ENCODE data around the gene NRXN3. TPM values are rescaled to one million over a fixed set of nuclear protein-coding genes. Genes with fewer than 3 reads are reported as not detected.

NRXN3 gene
- total and polyA plus RNA-seq, 2 experiments from 2014 or later: 1.0 to 1.8 TPM

DNA sequence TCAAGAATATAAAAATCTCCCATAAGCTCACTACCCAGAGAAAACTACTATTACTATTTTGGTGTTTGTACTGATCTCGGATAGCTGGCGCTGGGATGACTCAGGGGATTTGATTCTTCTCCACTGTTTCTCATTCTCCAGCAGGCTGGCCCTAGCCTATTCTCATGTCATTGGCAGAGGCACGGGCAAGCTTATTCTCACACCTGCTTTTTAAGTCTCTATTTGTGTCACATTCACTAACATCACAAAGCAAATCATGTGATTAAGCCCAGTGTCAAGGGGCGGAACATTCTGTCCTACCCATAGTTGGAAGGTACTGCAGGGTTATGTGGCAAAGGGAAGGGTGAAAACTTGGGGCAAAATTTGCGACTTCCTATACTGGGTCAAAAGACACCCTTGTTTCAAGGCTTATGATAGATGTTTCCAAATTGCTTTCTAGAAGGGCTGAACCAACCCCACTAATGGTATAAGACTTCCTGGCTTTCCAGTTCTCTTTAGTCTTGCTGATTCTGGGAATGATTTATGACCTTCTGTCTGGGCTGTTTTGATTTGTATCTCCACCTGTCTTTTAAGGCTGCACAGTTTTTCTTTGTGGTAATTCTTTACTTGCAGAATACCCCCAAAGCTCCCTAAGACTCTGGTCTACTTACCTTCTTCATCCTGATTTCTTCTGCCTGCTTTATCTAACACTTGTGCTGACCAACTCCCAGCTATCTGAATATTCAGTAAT, 406.4 kb downstream of the NRXN3 start:
- H3K36me3 Mint-ChIP-seq (ENCODE audit: low read depth): peaks cover 25% of the 10 kb centered on the region; the same call in 2 of the 3 replicates
- Histone ChIP-seq H4K20me1 (replicated peaks; ENCODE audit: insufficient read depth) (no peaks in the 10 kb centered on the region), H2AFZ (no peak overlapping the region), H3K27ac (ENCODE audit: low read depth) (no peak overlapping the region), H3K9me2 (ENCODE audit: insufficient read depth) (no peaks in the 10 kb centered on the region), H3F3A (replicated peaks; ENCODE audit: low read depth) (no peaks in the 10 kb centered on the region), H3K4me1 (ENCODE audit: insufficient read depth) (no peaks in the 10 kb centered on the region), H3K4me2 (no peak overlapping the region), H3K79me2 (replicated peaks; ENCODE audit: insufficient read depth) (no peaks in the 10 kb centered on the region), H3K27me3 (ENCODE audit: insufficient read depth) (no peaks in the 10 kb centered on the region), H3K4me3 (no peak overlapping the region), H3K36me3 (ENCODE audit: insufficient read depth) (0 out of 2 replicates have a peak, but pooled peaks cover 11% of the 10 kb centered on the region)
- H3K4me3 Mint-ChIP-seq: no peak overlapping the region
- no peak overlapping the region for H3K27ac Mint-ChIP-seq
- H3K27me3 Mint-ChIP-seq (ENCODE audit: insufficient read depth, low read depth, poor library complexity): no peaks in the 10 kb centered on the region
- peaks cover 33% of the 10 kb centered on the region for H3K9me3 Mint-ChIP-seq
- DNase-seq (ENCODE audit: low spot score) (no peak), ATAC-seq (no peak)
- TF ChIP-seq, protein P1, sequence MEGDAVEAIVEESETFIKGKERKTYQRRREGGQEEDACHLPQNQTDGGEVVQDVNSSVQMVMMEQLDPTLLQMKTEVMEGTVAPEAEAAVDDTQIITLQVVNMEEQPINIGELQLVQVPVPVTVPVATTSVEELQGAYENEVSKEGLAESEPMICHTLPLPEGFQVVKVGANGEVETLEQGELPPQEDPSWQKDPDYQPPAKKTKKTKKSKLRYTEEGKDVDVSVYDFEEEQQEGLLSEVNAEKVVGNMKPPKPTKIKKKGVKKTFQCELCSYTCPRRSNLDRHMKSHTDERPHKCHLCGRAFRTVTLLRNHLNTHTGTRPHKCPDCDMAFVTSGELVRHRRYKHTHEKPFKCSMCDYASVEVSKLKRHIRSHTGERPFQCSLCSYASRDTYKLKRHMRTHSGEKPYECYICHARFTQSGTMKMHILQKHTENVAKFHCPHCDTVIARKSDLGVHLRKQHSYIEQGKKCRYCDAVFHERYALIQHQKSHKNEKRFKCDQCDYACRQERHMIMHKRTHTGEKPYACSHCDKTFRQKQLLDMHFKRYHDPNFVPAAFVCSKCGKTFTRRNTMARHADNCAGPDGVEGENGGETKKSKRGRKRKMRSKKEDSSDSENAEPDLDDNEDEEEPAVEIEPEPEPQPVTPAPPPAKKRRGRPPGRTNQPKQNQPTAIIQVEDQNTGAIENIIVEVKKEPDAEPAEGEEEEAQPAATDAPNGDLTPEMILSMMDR (conservative IDR thresholded peaks at IDR 0.05; ENCODE audit: low read depth in 2 of 2): no peak
- TF ChIP-seq, protein P2, sequence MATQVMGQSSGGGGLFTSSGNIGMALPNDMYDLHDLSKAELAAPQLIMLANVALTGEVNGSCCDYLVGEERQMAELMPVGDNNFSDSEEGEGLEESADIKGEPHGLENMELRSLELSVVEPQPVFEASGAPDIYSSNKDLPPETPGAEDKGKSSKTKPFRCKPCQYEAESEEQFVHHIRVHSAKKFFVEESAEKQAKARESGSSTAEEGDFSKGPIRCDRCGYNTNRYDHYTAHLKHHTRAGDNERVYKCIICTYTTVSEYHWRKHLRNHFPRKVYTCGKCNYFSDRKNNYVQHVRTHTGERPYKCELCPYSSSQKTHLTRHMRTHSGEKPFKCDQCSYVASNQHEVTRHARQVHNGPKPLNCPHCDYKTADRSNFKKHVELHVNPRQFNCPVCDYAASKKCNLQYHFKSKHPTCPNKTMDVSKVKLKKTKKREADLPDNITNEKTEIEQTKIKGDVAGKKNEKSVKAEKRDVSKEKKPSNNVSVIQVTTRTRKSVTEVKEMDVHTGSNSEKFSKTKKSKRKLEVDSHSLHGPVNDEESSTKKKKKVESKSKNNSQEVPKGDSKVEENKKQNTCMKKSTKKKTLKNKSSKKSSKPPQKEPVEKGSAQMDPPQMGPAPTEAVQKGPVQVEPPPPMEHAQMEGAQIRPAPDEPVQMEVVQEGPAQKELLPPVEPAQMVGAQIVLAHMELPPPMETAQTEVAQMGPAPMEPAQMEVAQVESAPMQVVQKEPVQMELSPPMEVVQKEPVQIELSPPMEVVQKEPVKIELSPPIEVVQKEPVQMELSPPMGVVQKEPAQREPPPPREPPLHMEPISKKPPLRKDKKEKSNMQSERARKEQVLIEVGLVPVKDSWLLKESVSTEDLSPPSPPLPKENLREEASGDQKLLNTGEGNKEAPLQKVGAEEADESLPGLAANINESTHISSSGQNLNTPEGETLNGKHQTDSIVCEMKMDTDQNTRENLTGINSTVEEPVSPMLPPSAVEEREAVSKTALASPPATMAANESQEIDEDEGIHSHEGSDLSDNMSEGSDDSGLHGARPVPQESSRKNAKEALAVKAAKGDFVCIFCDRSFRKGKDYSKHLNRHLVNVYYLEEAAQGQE (IDR thresholded peaks at IDR 0.05; ENCODE audit: unreplicated experiment): no peak
- TF ChIP-seq EZH2 (IDR thresholded peaks at IDR 0.05; ENCODE audit: low read depth, unreplicated experiment) (no peak), ZNF114 (CRISPR knock-in tag; IDR thresholded peaks at IDR 0.05) (no peak), EZH2phosphoT487 (IDR thresholded peaks at IDR 0.05; ENCODE audit: unreplicated experiment) (no peak), ZNF331 (CRISPR knock-in tag; IDR thresholded peaks at IDR 0.05; ENCODE audit: low read depth) (no peak), STAT1 (IDR thresholded peaks at IDR 0.05; ENCODE audit: unreplicated experiment) (no peak), JUNB (IDR thresholded peaks at IDR 0.05; ENCODE audit: unreplicated experiment) (no peak), POLR2AphosphoS5 (IDR thresholded peaks at IDR 0.05; ENCODE audit: low read depth) (no peak), NANOG (IDR thresholded peaks at IDR 0.05; ENCODE audit: borderline replicate concordance) (no peak), CREB1 (CRISPR knock-in tag; IDR thresholded peaks at IDR 0.05; ENCODE audit: low read depth) (no peak)
- TF ChIP-seq, protein P3, sequence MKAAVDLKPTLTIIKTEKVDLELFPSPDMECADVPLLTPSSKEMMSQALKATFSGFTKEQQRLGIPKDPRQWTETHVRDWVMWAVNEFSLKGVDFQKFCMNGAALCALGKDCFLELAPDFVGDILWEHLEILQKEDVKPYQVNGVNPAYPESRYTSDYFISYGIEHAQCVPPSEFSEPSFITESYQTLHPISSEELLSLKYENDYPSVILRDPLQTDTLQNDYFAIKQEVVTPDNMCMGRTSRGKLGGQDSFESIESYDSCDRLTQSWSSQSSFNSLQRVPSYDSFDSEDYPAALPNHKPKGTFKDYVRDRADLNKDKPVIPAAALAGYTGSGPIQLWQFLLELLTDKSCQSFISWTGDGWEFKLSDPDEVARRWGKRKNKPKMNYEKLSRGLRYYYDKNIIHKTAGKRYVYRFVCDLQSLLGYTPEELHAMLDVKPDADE (IDR thresholded peaks at IDR 0.05): no peak
- H3K4me1 Mint-ChIP-seq: no peaks in the 10 kb centered on the region

Measured in GM23338 (cell line).